ENCODE measurements around the gene SSBP3.
A peak's percentile ranks its signal among the peaks of the same experiment; 100 is the strongest.

DNA sequence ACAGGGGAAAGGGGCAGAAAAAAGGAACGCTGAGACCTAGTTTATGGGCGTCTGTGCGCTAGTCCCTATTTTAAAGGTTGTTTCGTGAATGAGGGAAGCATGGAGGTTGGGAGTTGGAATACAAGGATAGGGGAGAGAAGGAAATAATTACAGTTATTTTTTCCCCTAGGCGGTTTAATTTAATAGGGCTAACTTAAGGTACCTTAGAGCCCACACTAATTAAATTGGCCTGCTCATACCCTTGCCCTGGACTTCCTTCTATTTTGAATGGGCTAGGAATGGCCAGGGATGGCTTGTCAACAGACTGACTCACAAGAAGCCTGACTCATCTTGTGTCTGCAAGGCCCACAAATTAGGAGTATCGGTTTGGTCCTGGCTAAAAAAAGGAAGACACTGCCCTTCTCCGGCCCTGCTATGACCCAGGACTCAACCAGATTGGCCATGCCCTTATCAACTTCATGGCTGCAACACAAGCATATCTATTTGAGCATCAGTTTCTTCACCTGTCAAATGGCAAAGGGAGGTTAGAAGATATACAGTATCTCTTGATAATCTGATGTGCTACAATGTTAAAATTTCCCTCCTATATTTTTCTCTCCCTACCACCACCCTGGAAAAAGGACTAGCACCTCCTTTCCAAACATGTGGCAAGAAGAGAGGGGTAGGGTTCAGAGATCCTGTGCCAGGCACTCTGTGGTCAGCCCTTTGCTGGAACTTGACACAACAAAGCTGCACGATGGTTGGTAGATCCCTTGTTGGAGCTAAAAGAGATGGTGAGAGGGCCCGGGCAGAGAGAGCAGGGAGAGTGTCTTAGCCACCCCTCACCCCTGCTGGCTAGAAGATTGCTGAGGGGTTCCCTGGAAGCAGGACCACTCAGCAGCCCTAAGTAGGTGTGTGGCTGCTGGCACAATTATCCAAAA lies 2.2 kb upstream of the SSBP3 start:
- no peak for TF ChIP-seq CHD2 (IDR thresholded peaks at IDR 0.05; ENCODE audit: low read length, partially characterized antibody)
- TF ChIP-seq JUND (IDR thresholded peaks at IDR 0.05): peak; percentile 83
- TF ChIP-seq RFX5 (IDR thresholded peaks at IDR 0.05; ENCODE audit: low read length): no peak
- no peak for TF ChIP-seq SIN3A (IDR thresholded peaks at IDR 0.05; ENCODE audit: borderline replicate concordance, low read depth, low read length)
